Type B pancreatic cell (in vitro differentiated cells): Measurements from ENCODE around the gene RPL28. TPM values are rescaled to one million over a fixed set of nuclear protein-coding genes. Genes with fewer than 3 reads are reported as not detected.

Experiments
- DNase-seq: peaks from one replicate; pipeline ENCODE4 v3.0.0; 2021; ENCODE audit warnings: mixed read lengths; ENCODE audit not compliant: unreplicated experiment; ENCODE audit errors: extremely low spot score
- H3K27ac Mint-ChIP-seq: 2 replicates; pipeline ENCODE4 v1.8.0; 2021; ENCODE audit warnings: mild to moderate bottlenecking, mixed read lengths
- H3K27me3 Mint-ChIP-seq: 2 replicates; pipeline ENCODE4 v1.8.0; 2021; ENCODE audit warnings: mixed read lengths
- H3K36me3 Mint-ChIP-seq: 2 replicates; pipeline ENCODE4 v1.8.0; 2021; ENCODE audit warnings: mixed read lengths
- H3K4me1 Mint-ChIP-seq: one replicate; pipeline ENCODE4 v1.8.0; 2021; ENCODE audit warnings: mixed read lengths; ENCODE audit not compliant: unreplicated experiment
- H3K4me3 Mint-ChIP-seq: 2 replicates; pipeline ENCODE4 v1.8.0; 2021; ENCODE audit warnings: mild to moderate bottlenecking, mixed read lengths
- H3K9me3 Mint-ChIP-seq: 2 replicates; pipeline ENCODE4 v1.8.0; 2021; ENCODE audit warnings: mixed read lengths
- total RNA-seq: library from RNA; stranded (reverse); gene quantifications from 2 replicates; pipeline ENCODE4 v1.2.1, GENCODE V29; 2021; ENCODE audit warnings: low replicate concordance
- TF ChIP-seq, protein P1 (sequence below): fragments of 200-600 bp; sonication (generic); conservative IDR thresholded peaks from 2 replicates; pipeline ENCODE4 v1.5.0; 2021; ENCODE audit warnings: antibody characterized with exemption, mild to moderate bottlenecking

RPL28 gene
- total RNA-seq, 1 donor from 2014 or later, result 1,799 TPM

DNA sequence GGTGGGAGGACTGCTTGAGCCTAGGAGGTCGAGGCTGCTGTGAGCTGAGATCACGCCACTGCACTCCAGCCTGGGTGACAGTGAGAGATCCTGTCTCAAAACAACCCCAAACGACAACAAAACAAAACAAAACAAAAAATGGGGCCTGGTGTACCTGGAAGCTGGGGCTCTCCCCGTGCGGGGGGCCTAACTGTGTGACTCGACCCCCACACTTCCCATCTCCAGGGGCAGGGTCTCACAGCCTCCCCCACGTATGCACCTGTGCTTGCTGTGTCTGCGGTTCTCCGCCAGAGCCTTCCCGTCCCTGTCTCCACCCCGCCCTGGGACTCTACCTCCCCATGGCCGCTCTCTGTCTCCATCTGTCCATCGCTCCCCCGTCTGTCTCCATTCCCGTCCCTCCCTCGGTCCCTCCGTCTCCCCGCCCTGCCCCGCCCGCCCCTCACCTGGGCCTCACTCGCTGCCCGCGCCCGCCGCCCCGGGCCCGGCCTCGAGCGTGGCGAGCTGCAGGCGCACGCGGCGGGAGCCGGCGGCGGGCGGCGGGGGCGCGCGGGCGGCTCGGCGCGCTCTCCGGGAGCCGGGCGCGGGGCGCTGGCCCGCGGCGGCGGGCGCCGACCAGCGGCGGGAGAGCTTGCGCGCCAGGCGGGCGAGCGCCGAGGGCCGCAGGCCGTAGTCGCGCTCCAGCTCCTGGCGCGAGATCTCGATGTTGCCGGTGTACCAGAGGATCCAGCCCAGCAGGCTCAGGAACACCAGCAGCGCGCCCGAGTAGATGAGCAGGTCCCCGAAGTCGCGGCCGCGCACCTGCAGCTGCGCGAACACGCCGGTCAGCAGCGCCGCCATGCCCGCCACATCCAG lies 2.2 kb upstream of the RPL28 start:
- H3K9me3 Mint-ChIP-seq, result peaks cover 6% of the 10 kb centered on the region
- H3K4me3 Mint-ChIP-seq, result peak overlapping the region; percentile 85
- TF ChIP-seq, protein P1, sequence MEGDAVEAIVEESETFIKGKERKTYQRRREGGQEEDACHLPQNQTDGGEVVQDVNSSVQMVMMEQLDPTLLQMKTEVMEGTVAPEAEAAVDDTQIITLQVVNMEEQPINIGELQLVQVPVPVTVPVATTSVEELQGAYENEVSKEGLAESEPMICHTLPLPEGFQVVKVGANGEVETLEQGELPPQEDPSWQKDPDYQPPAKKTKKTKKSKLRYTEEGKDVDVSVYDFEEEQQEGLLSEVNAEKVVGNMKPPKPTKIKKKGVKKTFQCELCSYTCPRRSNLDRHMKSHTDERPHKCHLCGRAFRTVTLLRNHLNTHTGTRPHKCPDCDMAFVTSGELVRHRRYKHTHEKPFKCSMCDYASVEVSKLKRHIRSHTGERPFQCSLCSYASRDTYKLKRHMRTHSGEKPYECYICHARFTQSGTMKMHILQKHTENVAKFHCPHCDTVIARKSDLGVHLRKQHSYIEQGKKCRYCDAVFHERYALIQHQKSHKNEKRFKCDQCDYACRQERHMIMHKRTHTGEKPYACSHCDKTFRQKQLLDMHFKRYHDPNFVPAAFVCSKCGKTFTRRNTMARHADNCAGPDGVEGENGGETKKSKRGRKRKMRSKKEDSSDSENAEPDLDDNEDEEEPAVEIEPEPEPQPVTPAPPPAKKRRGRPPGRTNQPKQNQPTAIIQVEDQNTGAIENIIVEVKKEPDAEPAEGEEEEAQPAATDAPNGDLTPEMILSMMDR, result peak; percentile 25
- peaks cover 14% of the 10 kb centered on the region for H3K27me3 Mint-ChIP-seq
- DNase-seq, result no peak
- peak overlapping the region; percentile 40 for H3K27ac Mint-ChIP-seq
- H3K36me3 Mint-ChIP-seq, result peaks cover 16% of the 10 kb centered on the region
- peaks cover 18% of the 10 kb centered on the region for H3K4me1 Mint-ChIP-seq

DNA sequence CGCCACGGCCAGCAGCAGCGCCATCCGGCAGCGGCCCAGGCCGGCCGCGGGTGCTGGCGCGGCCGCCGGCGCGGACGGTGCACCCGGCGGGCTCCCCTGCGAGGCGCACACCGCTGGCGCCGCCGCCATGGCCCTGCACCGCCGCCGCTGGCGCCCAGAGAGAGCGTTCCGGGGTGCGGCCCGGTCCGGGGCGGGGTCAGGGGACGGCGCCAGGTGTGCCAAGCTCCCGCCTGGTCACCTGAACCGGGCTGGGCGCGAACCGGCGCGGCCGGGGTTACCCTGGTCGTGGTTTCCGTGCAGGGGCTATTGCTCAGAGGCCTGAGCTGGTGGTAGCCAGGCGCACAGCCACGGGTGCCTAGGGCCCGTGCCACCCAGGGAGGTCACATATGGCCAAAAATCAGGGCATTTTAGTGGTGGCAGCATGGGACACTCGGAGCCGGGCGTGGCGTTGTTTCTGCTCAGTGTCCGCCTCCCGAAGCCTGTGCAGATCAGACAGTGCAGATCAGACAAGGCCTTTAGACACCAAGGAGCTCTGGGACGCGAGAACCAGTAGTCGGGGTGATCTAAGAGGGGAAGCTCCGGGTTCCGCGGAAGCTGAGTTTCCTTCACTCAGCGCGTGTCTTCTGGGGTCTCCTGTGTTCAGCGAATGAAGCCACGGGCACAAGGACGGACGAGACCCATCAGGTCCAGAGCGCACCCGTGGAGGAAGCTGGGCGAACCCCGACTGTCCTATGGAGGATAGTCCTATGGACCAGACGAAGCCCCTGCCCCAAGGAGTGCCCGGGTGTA lies 1.4 kb upstream of the RPL28 start, which contains the start of gene TMEM238:
Gene TMEM238, minus strand, starts transcription at position 162 of the 789 bp plus-strand sequence. Its CDS starts 33 bp downstream, at position 129.
- Mint-ChIP-seq H3K27ac (peak within 1 kb of the TSS; percentile 99), H3K9me3 (peaks cover 6% of the 10 kb centered on the region), H3K36me3 (peaks cover 16% of the 10 kb centered on the region), H3K4me3 (peak within 1 kb of the TSS; percentile 100), H3K4me1 (peaks cover 18% of the 10 kb centered on the region), H3K27me3 (peaks cover 10% of the 10 kb centered on the region)
- DNase-seq, result no peak
- TF ChIP-seq, protein P1, result no peak

DNA sequence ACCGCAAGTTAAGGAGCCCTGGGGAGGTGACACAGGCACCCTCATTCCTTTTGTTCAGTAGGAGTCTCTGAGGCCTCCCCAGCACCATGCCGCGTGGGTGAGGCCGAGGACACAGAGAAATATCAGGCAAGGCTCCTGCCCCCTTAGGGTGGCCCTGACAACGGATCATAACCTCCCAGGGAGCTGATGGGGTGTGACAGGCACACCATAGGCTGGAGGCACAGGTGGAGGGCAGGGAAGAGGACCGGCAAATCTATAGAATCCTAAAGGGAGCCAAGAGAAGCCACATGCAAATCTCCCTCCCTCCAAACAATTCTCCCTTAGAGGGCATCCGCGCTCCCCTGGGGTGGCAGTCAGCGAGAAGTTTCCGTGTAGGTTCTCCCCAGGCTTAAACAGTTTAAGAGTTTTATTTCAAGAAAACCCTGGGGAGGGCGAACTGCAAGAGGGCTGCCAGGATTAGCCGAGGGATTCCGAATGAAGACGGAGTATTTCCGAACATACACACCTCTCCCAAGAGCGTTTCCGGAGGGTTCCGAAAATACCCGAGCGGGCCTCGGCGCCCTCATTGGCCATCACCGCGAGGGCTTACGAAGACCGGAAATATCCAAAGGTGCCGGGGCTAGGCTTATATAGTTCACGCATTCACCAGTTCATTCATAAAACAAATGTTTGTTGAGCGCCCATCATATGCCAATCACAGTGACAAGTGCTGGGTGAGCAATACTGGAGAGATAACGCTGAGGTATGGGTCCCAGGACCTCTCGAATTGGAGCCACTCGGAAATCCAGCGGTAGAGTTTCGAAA lies 610 bp upstream of the RPL28 start:
- DNase-seq, result peak; percentile 92
- Mint-ChIP-seq H3K27ac (peak overlapping the region; percentile 99), H3K36me3 (peaks cover 16% of the 10 kb centered on the region), H3K4me1 (peaks cover 24% of the 10 kb centered on the region), H3K4me3 (peak overlapping the region; percentile 100), H3K9me3 (peaks cover 6% of the 10 kb centered on the region), H3K27me3 (peaks cover 7% of the 10 kb centered on the region)
- TF ChIP-seq, protein P1, result no peak

DNA sequence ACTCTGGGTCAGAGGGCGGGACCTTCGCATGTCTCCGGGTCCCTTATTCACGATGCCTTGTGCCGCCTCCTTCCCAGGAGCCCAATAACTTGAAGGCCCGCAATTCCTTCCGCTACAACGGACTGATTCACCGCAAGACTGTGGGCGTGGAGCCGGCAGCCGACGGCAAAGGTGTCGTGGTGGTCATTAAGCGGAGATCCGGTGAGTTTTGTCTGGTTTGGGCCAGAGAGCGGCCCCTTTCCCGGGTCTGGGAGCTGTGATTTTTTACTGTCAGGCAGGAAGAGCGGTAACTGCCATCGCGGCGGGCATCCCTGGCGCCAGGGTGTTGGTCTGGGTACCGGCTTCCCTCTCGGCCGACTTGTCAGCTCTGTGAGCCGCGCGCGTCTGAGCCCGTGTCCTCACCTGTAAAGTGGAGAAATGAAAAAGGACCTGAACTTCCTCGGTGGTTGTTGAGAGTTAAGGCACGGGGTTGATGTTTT lies 800 bp downstream of the RPL28 start:
- TF ChIP-seq, protein P1, result no peak
- peaks cover 6% of the 10 kb centered on the region for H3K9me3 Mint-ChIP-seq
- no peak for DNase-seq
- H3K4me3 Mint-ChIP-seq, result peak overlapping the region; percentile 100
- peak overlapping the region; percentile 99 for H3K27ac Mint-ChIP-seq
- peaks cover 19% of the 10 kb centered on the region for H3K36me3 Mint-ChIP-seq
- H3K4me1 Mint-ChIP-seq, result peaks cover 29% of the 10 kb centered on the region
- H3K27me3 Mint-ChIP-seq, result peaks cover 6% of the 10 kb centered on the region
